Smooth muscle cell (in vitro differentiated cells): Measurements from ENCODE around the gene TBL1XR1. TPM values are rescaled to one million over a fixed set of nuclear protein-coding genes. Genes with fewer than 3 reads are reported as not detected.

Experiments
- DNase-seq: peaks from one replicate; lab custom pipeline; 2025; ENCODE audit not compliant: unreplicated experiment; lab: John Stamatoyannopoulos, UW
- H2AFZ ChIP-seq: fragments of 200-600 bp; sonication (generic); 2 replicates; pipeline ENCODE4 v1.6.0; 2016; ENCODE audit warnings: antibody characterized with exemption, low read depth, mild to moderate bottlenecking
- H3F3A ChIP-seq: fragments of 200-600 bp; sonication (generic); 2 replicates; pipeline ENCODE4 v1.6.0; 2017; ENCODE audit warnings: antibody characterized with exemption, low read depth
- H3K27ac ChIP-seq: fragments of 200-600 bp; sonication (generic); 2 replicates; pipeline ENCODE4 v1.5.1; 2016; ENCODE audit warnings: low read depth, mild to moderate bottlenecking
- H3K27me3 ChIP-seq: fragments of 200-600 bp; sonication (generic); 2 replicates; pipeline ENCODE4 v1.6.1; 2016; ENCODE audit warnings: low read depth, mild to moderate bottlenecking
- H3K36me3 ChIP-seq: fragments of 200-600 bp; sonication (generic); 2 replicates; pipeline ENCODE4 v1.5.1; 2016; ENCODE audit warnings: low read depth
- H3K4me1 ChIP-seq: fragments of 200-600 bp; sonication (generic); 2 replicates; pipeline ENCODE4 v1.5.1; 2016; ENCODE audit warnings: low read depth
- H3K4me2 ChIP-seq: fragments of 200-600 bp; sonication (generic); 2 replicates; pipeline ENCODE4 v1.6.0; 2016; ENCODE audit warnings: mild to moderate bottlenecking
- H3K4me3 ChIP-seq: fragments of 200-600 bp; sonication (generic); 2 replicates; pipeline ENCODE4 v1.5.1; 2016; ENCODE audit warnings: mild to moderate bottlenecking
- H3K79me2 ChIP-seq: fragments of 200-600 bp; sonication (generic); 2 replicates; pipeline ENCODE4 v1.6.0; 2016; ENCODE audit warnings: low read depth, mild to moderate bottlenecking
- H3K9ac ChIP-seq: fragments of 200-600 bp; sonication (generic); 2 replicates; pipeline ENCODE4 v1.6.0; 2016; ENCODE audit warnings: low read depth
- H3K9me3 ChIP-seq: fragments of 200-600 bp; sonication (generic); replicated peaks from 2 replicates; pipeline ENCODE4 v1.5.1; 2016; ENCODE audit warnings: low read depth
- H4K20me1 ChIP-seq: fragments of 200-600 bp; sonication (generic); 2 replicates; pipeline ENCODE4 v1.6.0; 2016; ENCODE audit warnings: low read depth
- CTCF ChIP-seq: fragments of 200-600 bp; sonication (generic); IDR thresholded peaks from 2 replicates; pipeline ENCODE4 v1.5.1; 2017; ENCODE audit warnings: borderline replicate concordance, mild to moderate bottlenecking, antibody characterized with exemption; ENCODE audit not compliant: insufficient read depth, poor library complexity, severe bottlenecking
- WGBS: methylation state at CpG from one replicate; pipeline ENCODE4 v1.1.7; 2016; ENCODE audit warnings: low lambda C conversion rate; 5-methylcytosine and 5-hydroxymethylcytosine counted together
- polyA plus RNA-seq: library from polyadenylated mRNA; unstranded; fragments of >200 nt; fragmentation: Nextera tagmentation; extraction: Ambion mirVana; gene quantifications from 2 replicates; pipeline ENCODE4 v1.2.1, GENCODE V29; 2016
- total RNA-seq: library from RNA; depleted of rRNA; stranded (reverse); fragments of >200 nt; gene quantifications from 2 replicates; pipeline ENCODE4 v1.2.3, GENCODE V29; 2014

The TBL1XR1 gene
- total and polyA plus RNA-seq, 2 experiments from 2014 or later = 19.9 to 115 TPM

GRCh38 chr3:177210744-177211502 lies 13.6 kb upstream of the TBL1XR1 start:
- 85% methylated on average over 11 of the region's 11 CpGs for WGBS
- H4K20me1 ChIP-seq = no peaks in the 10 kb centered on the region
- no peak for TF ChIP-seq CTCF
- H2AFZ ChIP-seq = no peak overlapping the region
- H3K4me3 ChIP-seq = no peak overlapping the region
- no peaks in the 10 kb centered on the region for H3K79me2 ChIP-seq
- no peaks in the 10 kb centered on the region for H3K27me3 ChIP-seq
- H3K9me3 ChIP-seq = no peaks in the 10 kb centered on the region
- H3K36me3 ChIP-seq = no peaks in the 10 kb centered on the region
- no peak for DNase-seq
- no peak overlapping the region for H3K27ac ChIP-seq
- no peaks in the 10 kb centered on the region for H3F3A ChIP-seq
- no peak overlapping the region for H3K4me2 ChIP-seq
- H3K9ac ChIP-seq = no peak overlapping the region
- no peaks in the 10 kb centered on the region for H3K4me1 ChIP-seq

GRCh38 chr3:177209509-177209908 lies 12.2 kb upstream of the TBL1XR1 start:
- no peaks in the 10 kb centered on the region for H3F3A ChIP-seq
- H3K36me3 ChIP-seq = no peaks in the 10 kb centered on the region
- TF ChIP-seq CTCF = no peak
- H3K79me2 ChIP-seq = no peaks in the 10 kb centered on the region
- no peak overlapping the region for H3K4me2 ChIP-seq
- no peaks in the 10 kb centered on the region for H3K4me1 ChIP-seq
- H4K20me1 ChIP-seq = no peaks in the 10 kb centered on the region
- no peak overlapping the region for H3K27ac ChIP-seq
- no peak for DNase-seq
- no peaks in the 10 kb centered on the region for H3K9me3 ChIP-seq
- WGBS = 95% methylated on average over 5 of the region's 5 CpGs
- no peak overlapping the region for H3K4me3 ChIP-seq
- H3K27me3 ChIP-seq = no peaks in the 10 kb centered on the region
- H2AFZ ChIP-seq = no peak overlapping the region
- no peak overlapping the region for H3K9ac ChIP-seq

DNA sequence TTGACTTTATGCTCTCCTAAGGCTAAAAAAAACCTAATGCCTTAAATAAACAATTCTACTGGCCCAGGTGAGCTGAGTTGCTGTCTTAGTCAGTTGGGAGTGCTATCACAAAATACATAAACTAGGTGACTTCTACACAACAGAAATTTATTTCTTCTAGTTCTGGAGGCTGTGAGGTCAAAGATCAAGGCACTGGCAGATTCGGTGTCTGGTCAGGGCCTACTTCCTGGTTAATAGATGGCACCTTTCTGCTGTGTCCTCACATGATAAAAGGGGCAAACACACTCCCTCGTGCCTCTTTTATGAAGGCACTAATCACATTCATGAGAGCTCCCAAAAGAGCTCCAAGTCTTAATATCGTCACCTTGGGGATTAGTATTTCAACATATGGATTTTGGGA lies 11.5 kb upstream of the TBL1XR1 start:
- no peaks in the 10 kb centered on the region for H3F3A ChIP-seq
- no peak overlapping the region for H3K9ac ChIP-seq
- WGBS = 84% methylated on average over 3 of the region's 3 CpGs
- H3K27ac ChIP-seq = no peak overlapping the region
- H3K4me2 ChIP-seq = no peak overlapping the region
- H3K27me3 ChIP-seq = no peaks in the 10 kb centered on the region
- no peaks in the 10 kb centered on the region for H3K4me1 ChIP-seq
- TF ChIP-seq CTCF = no peak
- no peaks in the 10 kb centered on the region for H3K9me3 ChIP-seq
- no peaks in the 10 kb centered on the region for H3K79me2 ChIP-seq
- no peaks in the 10 kb centered on the region for H4K20me1 ChIP-seq
- H3K36me3 ChIP-seq = no peaks in the 10 kb centered on the region
- H2AFZ ChIP-seq = no peak overlapping the region
- H3K4me3 ChIP-seq = no peak overlapping the region
- DNase-seq = no peak

- no peak for DNase-seq
- Histone ChIP-seq H3K9me3 (no peaks in the 10 kb centered on the region), H4K20me1 (no peaks in the 10 kb centered on the region), H3K36me3 (no peaks in the 10 kb centered on the region), H3K27me3 (no peaks in the 10 kb centered on the region), H3K4me3 (no peak overlapping the region), H3K27ac (no peak overlapping the region), H3K4me1 (no peaks in the 10 kb centered on the region), H3K79me2 (no peaks in the 10 kb centered on the region), H3K9ac (no peak overlapping the region), H3F3A (no peaks in the 10 kb centered on the region), H3K4me2 (no peak overlapping the region), H2AFZ (no peak overlapping the region)
- WGBS = 92% methylated on average over 6 of the region's 6 CpGs
- no peak for TF ChIP-seq CTCF
Measured at GRCh38 chr3:177208223-177208622, 10.9 kb upstream of the TBL1XR1 start.
